WTC11 (cell line): ENCODE data around the gene ZNF566. TPM values are rescaled to one million over a fixed set of nuclear protein-coding genes. Genes with fewer than 3 reads are reported as not detected.

Experiments
- ATAC-seq: fragments of 200-7000 bp; cut with Tn5 transposase; 2 replicates; pipeline ENCODE4 v1.10.0; 2021; ENCODE audit warnings: mild to moderate bottlenecking, moderate library complexity
- CTCF ChIA-PET: fragments of 300-600 bp; sonication (Branson Sonifier 250); formaldehyde crosslinking; loops from one replicate; lab custom pipeline; 2021; ENCODE audit warnings: antibody characterized with exemption; lab: Charles Lee
- POLR2A ChIA-PET: fragments of 350-600 bp; sonication (Branson Sonifier 250); formaldehyde crosslinking; loops from one replicate; lab custom pipeline; 2021; ENCODE audit warnings: antibody characterized with exemption; lab: Charles Lee
- DNase-seq: peaks from one replicate; pipeline ENCODE4 v3.0.0; 2021; ENCODE audit warnings: low spot score
- H3K27ac Mint-ChIP-seq: 2 replicates; pipeline ENCODE4 v1.8.0; 2021; ENCODE audit warnings: mixed read lengths
- H3K27me3 Mint-ChIP-seq: 2 replicates; pipeline ENCODE4 v1.8.0; 2021; ENCODE audit warnings: low read depth, mild to moderate bottlenecking, moderate library complexity, mixed read lengths
- H3K36me3 Mint-ChIP-seq: 2 replicates; pipeline ENCODE4 v1.8.0; 2021; ENCODE audit warnings: mixed read lengths
- H3K4me1 Mint-ChIP-seq: 2 replicates; pipeline ENCODE4 v1.8.0; 2022; ENCODE audit warnings: mixed read lengths
- H3K4me3 Mint-ChIP-seq: 2 replicates; pipeline ENCODE4 v1.8.0; 2021; ENCODE audit warnings: mild to moderate bottlenecking, moderate library complexity, mixed read lengths
- H3K9me3 Mint-ChIP-seq: 2 replicates; pipeline ENCODE4 v1.8.0; 2021; ENCODE audit warnings: mixed read lengths
- CREM ChIP-seq: sonication (generic); formaldehyde crosslinking; IDR thresholded peaks from 2 replicates; pipeline ENCODE4 v1.8.1; 2022; ENCODE audit warnings: mild to moderate bottlenecking, missing genetic modification reagents, moderate library complexity
- ELF4 ChIP-seq: sonication (generic); formaldehyde crosslinking; IDR thresholded peaks from 2 replicates; pipeline ENCODE4 v1.8.1; 2022; ENCODE audit warnings: low read depth, mild to moderate bottlenecking, moderate library complexity, missing genetic modification reagents
- HMGA2 ChIP-seq: fragments of 250-450 bp; sonication (Bioruptor Pico); IDR thresholded peaks from 2 replicates; pipeline ENCODE4 v1.4.0; 2021; ENCODE audit warnings: mild to moderate bottlenecking, moderate library complexity
- IRF2 ChIP-seq: sonication (generic); formaldehyde crosslinking; IDR thresholded peaks from 2 replicates; pipeline ENCODE4 v1.8.0; 2022; ENCODE audit warnings: low read depth, missing genetic modification reagents, borderline replicate concordance
- OVOL2 ChIP-seq: fragments of 250-450 bp; sonication (Bioruptor Pico); IDR thresholded peaks from 2 replicates; pipeline ENCODE4 v1.9.0; 2021; ENCODE audit warnings: mild to moderate bottlenecking, borderline replicate concordance
- RELA ChIP-seq: sonication (generic); formaldehyde crosslinking; IDR thresholded peaks from 2 replicates; pipeline ENCODE4 v1.8.1; 2022; ENCODE audit warnings: missing genetic modification reagents, mild to moderate bottlenecking, borderline replicate concordance
- SP1 ChIP-seq: sonication (generic); formaldehyde crosslinking; conservative IDR thresholded peaks from 2 replicates; pipeline ENCODE4 v1.8.1; 2022; ENCODE audit warnings: missing genetic modification reagents
- TEAD1 ChIP-seq: sonication (generic); formaldehyde crosslinking; IDR thresholded peaks from 2 replicates; pipeline ENCODE4 v1.8.0; 2022; ENCODE audit warnings: mild to moderate bottlenecking, missing genetic modification reagents
- ZNF396 ChIP-seq: fragments of 250-450 bp; sonication (Bioruptor Pico); IDR thresholded peaks from 2 replicates; pipeline ENCODE4 v1.8.0; 2021; ENCODE audit warnings: mild to moderate bottlenecking, moderate library complexity, borderline replicate concordance
- total RNA-seq: library from RNA; stranded (reverse); gene quantifications from 3 replicates; pipeline ENCODE4 v1.2.3, GENCODE V29; 2021
- TF ChIP-seq, protein P1 (sequence below): sonication (generic); formaldehyde crosslinking; IDR thresholded peaks from 2 replicates; pipeline ENCODE4 v1.8.1; 2023; ENCODE audit warnings: mild to moderate bottlenecking, moderate library complexity, missing genetic modification reagents
- TF ChIP-seq, protein P2 (sequence below): sonication (generic); formaldehyde crosslinking; IDR thresholded peaks from 2 replicates; pipeline ENCODE4 v1.8.0; 2022; ENCODE audit warnings: mild to moderate bottlenecking, missing genetic modification reagents
- TF ChIP-seq, protein P3 (sequence below): sonication (generic); formaldehyde crosslinking; IDR thresholded peaks from 2 replicates; pipeline ENCODE4 v1.8.1; 2023; ENCODE audit warnings: mild to moderate bottlenecking, missing genetic modification reagents, moderate library complexity
- TF ChIP-seq, protein P4 (sequence below): sonication (generic); formaldehyde crosslinking; IDR thresholded peaks from 2 replicates; pipeline ENCODE4 v1.8.1; 2023; ENCODE audit warnings: mild to moderate bottlenecking, missing genetic modification reagents
- TF ChIP-seq, protein P5 (sequence below): sonication (generic); formaldehyde crosslinking; IDR thresholded peaks from 2 replicates; pipeline ENCODE4 v1.8.0; 2023; ENCODE audit warnings: missing genetic modification reagents
- TF ChIP-seq, protein P6 (sequence below): sonication (generic); formaldehyde crosslinking; IDR thresholded peaks from 2 replicates; pipeline ENCODE4 v1.8.0; 2022; ENCODE audit warnings: mild to moderate bottlenecking, missing genetic modification reagents

The ZNF566 gene
- total RNA-seq, 1 experiment from 2014 or later: 10.5 TPM

DNA sequence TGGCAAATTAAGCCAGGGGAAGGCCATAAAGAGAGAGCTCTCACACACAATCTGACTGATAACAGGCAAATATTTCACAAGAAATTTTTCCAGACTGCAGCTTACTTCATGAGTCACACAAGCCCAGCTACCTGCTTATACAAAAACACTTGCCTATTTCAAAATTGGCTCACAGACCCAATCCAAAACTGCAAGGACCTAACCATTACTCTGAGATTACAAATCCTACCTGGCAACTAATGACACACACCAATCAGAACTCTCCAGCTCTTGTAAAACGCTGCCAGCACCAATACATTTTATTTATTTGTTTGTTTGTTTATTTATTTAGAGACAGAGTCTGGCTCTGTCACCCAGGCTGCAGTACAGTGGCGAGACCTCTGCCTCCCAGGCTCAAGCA is 52.8 kb downstream of the ZNF566 start:
- ChIA-PET POLR2A (interaction anchor here (0.8 kb wide), 1 partner anchor 52 kb away, joined by 3 read pairs; the partner anchor contains the start of gene ZNF566), CTCF (interaction anchor here (0.6 kb wide), 1 partner anchor 266 kb away, joined by 3 read pairs; no protein-coding TSS in a partner anchor)
- Mint-ChIP-seq H3K36me3 (no peaks in the 10 kb centered on the region), H3K27ac (no peak overlapping the region), H3K27me3 (peaks cover 4% of the 10 kb centered on the region; the same call in 1 of the 2 replicates), H3K9me3 (peaks cover 5% of the 10 kb centered on the region), H3K4me3 (no peak overlapping the region), H3K4me1 (no peaks in the 10 kb centered on the region)
- DNase-seq (no peak), ATAC-seq (0 out of 2 replicates have a peak, but pooled peaks have one; percentile 43)
- TF ChIP-seq, protein P1, sequence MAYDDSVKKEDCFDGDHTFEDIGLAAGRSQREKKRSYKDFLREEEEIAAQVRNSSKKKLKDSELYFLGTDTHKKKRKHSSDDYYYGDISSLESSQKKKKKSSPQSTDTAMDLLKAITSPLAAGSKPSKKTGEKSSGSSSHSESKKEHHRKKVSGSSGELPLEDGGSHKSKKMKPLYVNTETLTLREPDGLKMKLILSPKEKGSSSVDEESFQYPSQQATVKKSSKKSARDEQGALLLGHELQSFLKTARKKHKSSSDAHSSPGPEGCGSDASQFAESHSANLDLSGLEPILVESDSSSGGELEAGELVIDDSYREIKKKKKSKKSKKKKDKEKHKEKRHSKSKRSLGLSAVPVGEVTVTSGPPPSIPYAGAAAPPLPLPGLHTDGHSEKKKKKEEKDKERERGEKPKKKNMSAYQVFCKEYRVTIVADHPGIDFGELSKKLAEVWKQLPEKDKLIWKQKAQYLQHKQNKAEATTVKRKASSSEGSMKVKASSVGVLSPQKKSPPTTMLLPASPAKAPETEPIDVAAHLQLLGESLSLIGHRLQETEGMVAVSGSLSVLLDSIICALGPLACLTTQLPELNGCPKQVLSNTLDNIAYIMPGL (CRISPR knock-in tag): no peak
- TF ChIP-seq, protein P2, sequence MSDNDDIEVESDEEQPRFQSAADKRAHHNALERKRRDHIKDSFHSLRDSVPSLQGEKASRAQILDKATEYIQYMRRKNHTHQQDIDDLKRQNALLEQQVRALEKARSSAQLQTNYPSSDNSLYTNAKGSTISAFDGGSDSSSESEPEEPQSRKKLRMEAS (CRISPR knock-in tag): no peak
- TF ChIP-seq IRF2 (CRISPR knock-in tag): no peak

DNA sequence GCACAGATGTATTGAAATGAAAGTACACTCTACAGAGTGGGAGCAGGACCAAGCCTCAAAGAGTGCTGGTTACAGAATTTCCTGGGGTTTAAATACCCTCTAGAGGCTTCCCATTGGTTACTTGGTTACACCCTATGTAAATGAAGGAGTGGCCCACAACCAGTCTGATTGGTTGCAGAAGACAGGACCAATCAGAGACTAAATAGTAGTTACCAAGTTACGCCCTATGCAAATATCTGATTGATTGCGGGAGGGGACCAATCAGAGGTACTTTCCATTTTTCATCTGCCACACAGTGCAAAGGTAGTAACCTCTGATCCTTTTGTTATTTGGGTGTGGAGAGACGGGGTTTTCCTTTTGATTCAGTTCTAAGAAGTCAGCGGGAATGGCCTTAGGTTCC is 65.4 kb downstream of the ZNF566 start:
- H3K9me3 Mint-ChIP-seq: peaks cover 9% of the 10 kb centered on the region
- POLR2A ChIA-PET: no interaction called here
- peak; percentile 14; the same call in 1 of the 2 replicates for ATAC-seq
- no peak overlapping the region for H3K4me3 Mint-ChIP-seq
- H3K27me3 Mint-ChIP-seq: peaks cover 76% of the 10 kb centered on the region
- no peak for DNase-seq
- H3K4me1 Mint-ChIP-seq: peaks cover 10% of the 10 kb centered on the region
- H3K36me3 Mint-ChIP-seq: no peaks in the 10 kb centered on the region
- CTCF ChIA-PET: no interaction called here
- no peak overlapping the region for H3K27ac Mint-ChIP-seq
- TF ChIP-seq OVOL2 (CRISPR knock-in tag) (no peak), ELF4 (CRISPR knock-in tag) (no peak), SP1 (CRISPR knock-in tag) (no peak), HMGA2 (CRISPR knock-in tag) (no peak)
- TF ChIP-seq, protein P3, sequence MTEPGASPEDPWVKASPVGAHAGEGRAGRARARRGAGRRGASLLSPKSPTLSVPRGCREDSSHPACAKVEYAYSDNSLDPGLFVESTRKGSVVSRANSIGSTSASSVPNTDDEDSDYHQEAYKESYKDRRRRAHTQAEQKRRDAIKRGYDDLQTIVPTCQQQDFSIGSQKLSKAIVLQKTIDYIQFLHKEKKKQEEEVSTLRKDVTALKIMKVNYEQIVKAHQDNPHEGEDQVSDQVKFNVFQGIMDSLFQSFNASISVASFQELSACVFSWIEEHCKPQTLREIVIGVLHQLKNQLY (CRISPR knock-in tag): no peak

DNA sequence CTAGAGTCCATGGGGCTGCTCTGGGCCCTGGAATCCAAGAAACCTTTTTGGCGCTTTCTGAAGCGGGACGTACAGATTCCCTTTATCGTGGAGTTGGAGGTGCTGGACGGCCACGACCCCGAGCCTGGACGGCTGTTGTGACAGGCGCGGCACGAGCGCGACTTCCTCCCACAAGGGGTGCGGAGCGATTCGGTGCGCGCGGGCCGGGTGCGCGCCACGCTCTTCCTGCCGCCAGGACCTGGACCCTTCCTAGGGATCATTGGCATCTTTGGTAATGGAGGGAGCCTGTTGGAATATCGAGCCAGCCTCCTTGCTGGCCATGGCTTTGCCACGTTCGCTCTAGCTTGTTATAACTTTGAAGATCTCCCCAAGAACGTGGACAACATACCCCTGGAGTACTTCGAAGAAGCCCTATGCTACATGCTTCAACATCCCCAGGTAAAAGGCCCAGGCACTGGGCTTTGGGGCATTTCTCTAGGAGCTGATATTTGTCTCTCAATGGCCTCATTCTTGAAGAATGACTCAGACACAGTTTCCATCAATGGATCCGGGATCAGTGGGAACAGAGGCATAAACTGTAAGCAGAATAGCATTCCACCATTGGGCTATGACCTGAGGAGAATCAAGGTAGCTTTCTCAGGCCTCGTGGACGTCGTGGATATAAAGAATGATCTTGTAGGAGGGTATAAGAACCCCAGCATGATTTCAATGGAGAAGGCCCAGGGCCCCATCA is 67.4 kb downstream of the ZNF566 start:
- peaks cover 9% of the 10 kb centered on the region for H3K9me3 Mint-ChIP-seq
- H3K36me3 Mint-ChIP-seq: no peaks in the 10 kb centered on the region
- CTCF ChIA-PET: interaction anchor here (1.1 to 1.5 kb wide), 2 partner anchors 43 to 67 kb away, joined by 5 to 7 read pairs; partner anchors contain the start of genes ZFP14 and ZNF566
- peaks cover 76% of the 10 kb centered on the region for H3K27me3 Mint-ChIP-seq
- no peak for DNase-seq
- ATAC-seq: peak; percentile 9
- TF ChIP-seq, protein P2 (CRISPR knock-in tag): peak; percentile 54; the same call in 1 of the 2 replicates
- TF ChIP-seq, protein P4, sequence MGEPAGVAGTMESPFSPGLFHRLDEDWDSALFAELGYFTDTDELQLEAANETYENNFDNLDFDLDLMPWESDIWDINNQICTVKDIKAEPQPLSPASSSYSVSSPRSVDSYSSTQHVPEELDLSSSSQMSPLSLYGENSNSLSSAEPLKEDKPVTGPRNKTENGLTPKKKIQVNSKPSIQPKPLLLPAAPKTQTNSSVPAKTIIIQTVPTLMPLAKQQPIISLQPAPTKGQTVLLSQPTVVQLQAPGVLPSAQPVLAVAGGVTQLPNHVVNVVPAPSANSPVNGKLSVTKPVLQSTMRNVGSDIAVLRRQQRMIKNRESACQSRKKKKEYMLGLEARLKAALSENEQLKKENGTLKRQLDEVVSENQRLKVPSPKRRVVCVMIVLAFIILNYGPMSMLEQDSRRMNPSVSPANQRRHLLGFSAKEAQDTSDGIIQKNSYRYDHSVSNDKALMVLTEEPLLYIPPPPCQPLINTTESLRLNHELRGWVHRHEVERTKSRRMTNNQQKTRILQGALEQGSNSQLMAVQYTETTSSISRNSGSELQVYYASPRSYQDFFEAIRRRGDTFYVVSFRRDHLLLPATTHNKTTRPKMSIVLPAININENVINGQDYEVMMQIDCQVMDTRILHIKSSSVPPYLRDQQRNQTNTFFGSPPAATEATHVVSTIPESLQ: no peak
- no peak for TF ChIP-seq ELF4 (CRISPR knock-in tag)
- TF ChIP-seq TEAD1 (CRISPR knock-in tag): peak; percentile 4; the same call in 1 of the 2 replicates
- 0 out of 2 replicates have a peak, but pooled peaks have one; percentile 10 for TF ChIP-seq RELA (CRISPR knock-in tag)
- TF ChIP-seq, protein P5, sequence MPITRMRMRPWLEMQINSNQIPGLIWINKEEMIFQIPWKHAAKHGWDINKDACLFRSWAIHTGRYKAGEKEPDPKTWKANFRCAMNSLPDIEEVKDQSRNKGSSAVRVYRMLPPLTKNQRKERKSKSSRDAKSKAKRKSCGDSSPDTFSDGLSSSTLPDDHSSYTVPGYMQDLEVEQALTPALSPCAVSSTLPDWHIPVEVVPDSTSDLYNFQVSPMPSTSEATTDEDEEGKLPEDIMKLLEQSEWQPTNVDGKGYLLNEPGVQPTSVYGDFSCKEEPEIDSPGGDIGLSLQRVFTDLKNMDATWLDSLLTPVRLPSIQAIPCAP (CRISPR knock-in tag): no peak
- TF ChIP-seq ZNF396: no peak
- TF ChIP-seq CREM (CRISPR knock-in tag): peak; percentile 28; the same call in 1 of the 2 replicates
- TF ChIP-seq, protein P6, sequence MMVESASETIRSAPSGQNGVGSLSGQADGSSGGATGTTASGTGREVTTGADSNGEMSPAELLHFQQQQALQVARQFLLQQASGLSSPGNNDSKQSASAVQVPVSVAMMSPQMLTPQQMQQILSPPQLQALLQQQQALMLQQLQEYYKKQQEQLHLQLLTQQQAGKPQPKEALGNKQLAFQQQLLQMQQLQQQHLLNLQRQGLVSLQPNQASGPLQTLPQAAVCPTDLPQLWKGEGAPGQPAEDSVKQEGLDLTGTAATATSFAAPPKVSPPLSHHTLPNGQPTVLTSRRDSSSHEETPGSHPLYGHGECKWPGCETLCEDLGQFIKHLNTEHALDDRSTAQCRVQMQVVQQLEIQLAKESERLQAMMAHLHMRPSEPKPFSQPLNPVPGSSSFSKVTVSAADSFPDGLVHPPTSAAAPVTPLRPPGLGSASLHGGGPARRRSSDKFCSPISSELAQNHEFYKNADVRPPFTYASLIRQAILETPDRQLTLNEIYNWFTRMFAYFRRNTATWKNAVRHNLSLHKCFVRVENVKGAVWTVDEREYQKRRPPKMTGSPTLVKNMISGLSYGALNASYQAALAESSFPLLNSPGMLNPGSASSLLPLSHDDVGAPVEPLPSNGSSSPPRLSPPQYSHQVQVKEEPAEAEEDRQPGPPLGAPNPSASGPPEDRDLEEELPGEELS (CRISPR knock-in tag): 0 out of 2 replicates have a peak, but pooled peaks have one; percentile 30
- TF ChIP-seq, all 79 proteins: peak for 5
- Mint-ChIP-seq H3K27ac (no peak overlapping the region), H3K4me3 (peak overlapping the region; percentile 75), H3K4me1 (peaks cover 22% of the 10 kb centered on the region)
- POLR2A ChIA-PET: interaction anchor here (1.1 to 2.2 kb wide), 2 partner anchors 67 to 68 kb away, joined by 3 to 13 read pairs; partner anchors contain the start of gene ZNF566
